Fibroblast of the aortic adventitia (primary cell): ENCODE data around the gene SCD. TPM values are rescaled to one million over a fixed set of nuclear protein-coding genes. Genes with fewer than 3 reads are reported as not detected.
A peak's percentile ranks its signal among the peaks of the same experiment; 100 is the strongest.
"Not testable (repeated sequence)": the region's sequence is repeated elsewhere in the genome, so short reads cannot be mapped to it uniquely, and the experiment has no call there.

ENCODE experiments used
- DNase-seq: peaks from one replicate; pipeline ENCODE4 v3.0.0-alpha.2; 2010; ENCODE audit warnings: low read depth
- H3K4me3 ChIP-seq: 2 replicates; pipeline ENCODE4 v1.5.1; 2011; ENCODE audit warnings: low read depth, mild to moderate bottlenecking, control low read depth, low read length, moderate library complexity
- total RNA-seq: library from RNA; depleted of rRNA; stranded (reverse); fragments of >200 nt; gene quantifications from 2 replicates; pipeline ENCODE4 v1.2.3, GENCODE V29; 2012; ENCODE audit warnings: low replicate concordance
- TF ChIP-seq, protein P1 (sequence below): IDR thresholded peaks from 2 replicates; pipeline ENCODE4 v1.5.1; 2011; ENCODE audit warnings: mild to moderate bottlenecking, low read length, control low read depth, inconsistent platforms; ENCODE audit not compliant: insufficient read depth

SCD gene
- 99.9 and 283 TPM in 2 replicates for total RNA-seq

DNA sequence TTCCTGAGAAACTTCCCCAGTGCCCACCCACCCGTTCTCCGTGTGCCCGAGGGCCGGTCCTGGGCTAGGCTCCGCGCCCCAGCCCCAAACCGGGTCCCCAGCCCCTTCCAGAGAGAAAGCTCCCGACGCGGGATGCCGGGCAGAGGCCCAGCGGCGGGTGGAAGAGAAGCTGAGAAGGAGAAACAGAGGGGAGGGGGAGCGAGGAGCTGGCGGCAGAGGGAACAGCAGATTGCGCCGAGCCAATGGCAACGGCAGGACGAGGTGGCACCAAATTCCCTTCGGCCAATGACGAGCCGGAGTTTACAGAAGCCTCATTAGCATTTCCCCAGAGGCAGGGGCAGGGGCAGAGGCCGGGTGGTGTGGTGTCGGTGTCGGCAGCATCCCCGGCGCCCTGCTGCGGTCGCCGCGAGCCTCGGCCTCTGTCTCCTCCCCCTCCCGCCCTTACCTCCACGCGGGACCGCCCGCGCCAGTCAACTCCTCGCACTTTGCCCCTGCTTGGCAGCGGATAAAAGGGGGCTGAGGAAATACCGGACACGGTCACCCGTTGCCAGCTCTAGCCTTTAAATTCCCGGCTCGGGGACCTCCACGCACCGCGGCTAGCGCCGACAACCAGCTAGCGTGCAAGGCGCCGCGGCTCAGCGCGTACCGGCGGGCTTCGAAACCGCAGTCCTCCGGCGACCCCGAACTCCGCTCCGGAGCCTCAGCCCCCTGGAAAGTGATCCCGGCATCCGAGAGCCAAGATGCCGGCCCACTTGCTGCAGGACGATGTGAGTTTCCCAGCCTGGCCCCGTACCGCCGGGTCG, at the start of gene SCD:
Gene SCD (plus strand): TSS at position 469 of the 803 bp plus-strand sequence. CDS start 272 bp downstream, at position 741.
- peak; percentile 92 for DNase-seq
- TF ChIP-seq, protein P1, sequence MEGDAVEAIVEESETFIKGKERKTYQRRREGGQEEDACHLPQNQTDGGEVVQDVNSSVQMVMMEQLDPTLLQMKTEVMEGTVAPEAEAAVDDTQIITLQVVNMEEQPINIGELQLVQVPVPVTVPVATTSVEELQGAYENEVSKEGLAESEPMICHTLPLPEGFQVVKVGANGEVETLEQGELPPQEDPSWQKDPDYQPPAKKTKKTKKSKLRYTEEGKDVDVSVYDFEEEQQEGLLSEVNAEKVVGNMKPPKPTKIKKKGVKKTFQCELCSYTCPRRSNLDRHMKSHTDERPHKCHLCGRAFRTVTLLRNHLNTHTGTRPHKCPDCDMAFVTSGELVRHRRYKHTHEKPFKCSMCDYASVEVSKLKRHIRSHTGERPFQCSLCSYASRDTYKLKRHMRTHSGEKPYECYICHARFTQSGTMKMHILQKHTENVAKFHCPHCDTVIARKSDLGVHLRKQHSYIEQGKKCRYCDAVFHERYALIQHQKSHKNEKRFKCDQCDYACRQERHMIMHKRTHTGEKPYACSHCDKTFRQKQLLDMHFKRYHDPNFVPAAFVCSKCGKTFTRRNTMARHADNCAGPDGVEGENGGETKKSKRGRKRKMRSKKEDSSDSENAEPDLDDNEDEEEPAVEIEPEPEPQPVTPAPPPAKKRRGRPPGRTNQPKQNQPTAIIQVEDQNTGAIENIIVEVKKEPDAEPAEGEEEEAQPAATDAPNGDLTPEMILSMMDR: no peak
- H3K4me3 ChIP-seq: peak within 1 kb of the TSS; percentile 88

DNA sequence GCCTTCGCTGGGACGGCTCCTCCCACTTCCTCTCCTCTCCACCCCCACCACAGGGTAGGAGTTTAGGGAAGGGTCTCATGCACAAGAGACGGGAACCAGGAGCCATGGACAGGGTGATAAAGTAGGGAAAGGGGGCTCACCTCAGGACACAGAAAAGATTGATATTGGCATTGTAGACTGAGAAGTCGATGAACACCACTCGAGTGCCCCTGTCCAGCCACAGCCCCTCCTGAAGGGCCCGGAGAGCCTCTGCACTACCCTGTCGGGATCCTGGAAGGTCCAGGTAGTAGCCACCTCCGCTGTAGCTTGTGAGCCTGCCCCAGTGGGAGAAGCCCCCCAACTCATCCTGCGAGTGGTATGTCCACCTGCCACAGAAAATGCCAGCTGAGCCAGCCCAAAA, 49.8 kb upstream of the SCD start:
- no peak for DNase-seq
- TF ChIP-seq, protein P1: no peak

DNA sequence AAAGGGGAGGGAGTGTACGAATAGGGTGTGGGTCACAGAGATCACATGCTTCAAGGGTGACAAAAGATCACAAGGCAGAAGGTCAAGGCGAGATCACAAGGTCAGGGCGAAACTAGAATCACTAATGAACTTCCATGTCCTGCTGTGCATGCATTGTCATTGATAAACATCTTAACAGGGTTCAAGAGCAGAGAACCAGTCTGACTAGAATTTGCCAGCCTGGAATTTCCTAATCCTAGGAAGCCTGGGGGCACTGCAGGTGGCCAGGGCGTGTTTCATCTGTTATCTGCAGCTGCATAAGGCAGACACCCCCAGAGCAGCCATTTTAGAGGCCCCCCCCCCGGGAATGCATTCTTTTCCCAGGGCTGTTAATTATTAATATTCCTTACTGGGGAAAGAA, 45.9 kb upstream of the SCD start:
- not testable (repeated sequence) for H3K4me3 ChIP-seq, DNase-seq

More for the DNA sequence above, 49.8 kb upstream of the SCD start:
- no peak overlapping the region for H3K4me3 ChIP-seq

DNA sequence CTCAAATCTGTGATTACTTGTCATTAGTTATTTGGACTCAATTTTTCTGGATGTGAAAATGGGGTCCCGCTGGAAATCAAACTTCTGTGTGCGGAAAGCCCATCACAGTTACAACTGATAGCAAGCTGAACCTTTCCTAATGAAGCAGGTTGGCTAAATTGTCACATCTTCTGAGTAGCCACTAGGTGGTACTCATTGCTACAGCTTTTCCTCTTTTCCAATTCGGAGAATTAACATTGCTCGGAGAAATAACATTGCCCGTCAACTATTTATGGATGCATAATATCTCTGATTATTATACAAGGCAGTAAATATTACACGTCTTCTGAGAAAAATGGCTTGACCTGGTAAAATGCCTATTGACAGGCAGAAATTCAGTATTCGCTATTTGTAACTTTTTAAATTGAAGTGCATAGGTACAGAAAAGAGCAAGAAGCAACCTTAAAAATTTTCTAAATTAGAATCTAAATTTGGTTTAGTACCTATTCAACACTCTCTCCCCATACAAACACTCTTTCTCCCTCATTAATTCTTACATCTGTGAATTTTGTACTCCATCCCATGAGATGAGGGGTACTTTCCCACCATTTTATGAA, 43.2 kb upstream of the SCD start:
- H3K4me3 ChIP-seq: no peak overlapping the region
- peak; percentile 51 for DNase-seq
- TF ChIP-seq, protein P1: peak; percentile 78

DNA sequence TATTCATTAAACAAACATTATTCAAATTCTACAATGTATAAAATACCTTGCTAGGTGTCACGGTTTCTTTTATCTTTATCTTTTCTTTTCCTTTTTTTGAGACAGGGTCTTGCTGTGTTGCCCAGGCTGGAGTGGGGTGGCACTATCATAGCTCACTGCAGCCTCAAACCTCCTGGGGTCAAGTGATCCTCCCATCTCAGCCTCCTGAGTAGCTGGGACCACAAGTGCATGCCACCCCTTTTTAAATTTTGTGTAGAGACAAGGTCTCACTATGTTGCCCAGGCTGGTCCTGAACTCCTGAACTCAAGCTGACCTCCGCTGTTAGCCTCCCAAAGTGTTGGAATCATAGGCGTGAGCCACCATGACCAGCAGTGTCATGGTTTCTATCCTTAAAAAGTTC, 42.6 kb upstream of the SCD start:
- TF ChIP-seq, protein P1: no peak
- DNase-seq: no peak
- H3K4me3 ChIP-seq: no peak overlapping the region

DNA sequence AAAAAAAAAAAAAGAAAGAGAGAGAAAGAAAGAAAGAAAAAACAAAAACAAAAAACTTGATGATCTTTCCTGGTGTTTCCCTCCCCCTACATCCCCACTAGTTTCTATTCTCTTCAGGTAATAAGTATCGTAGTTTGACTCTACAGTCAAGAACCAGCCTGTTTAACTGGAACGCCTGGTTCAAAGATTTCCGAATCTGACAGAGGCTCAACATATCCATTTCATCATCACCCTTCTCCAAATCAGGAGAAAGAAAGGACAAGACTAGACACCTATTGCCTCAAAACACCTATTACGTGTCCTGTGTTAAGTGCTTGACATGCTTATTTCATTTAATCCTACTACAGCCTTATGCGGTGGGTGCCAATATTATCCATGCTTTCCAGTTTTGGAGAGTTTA, 40.2 kb upstream of the SCD start:
- TF ChIP-seq, protein P1: no peak
- H3K4me3 ChIP-seq: no peak overlapping the region
- DNase-seq: no peak

DNA sequence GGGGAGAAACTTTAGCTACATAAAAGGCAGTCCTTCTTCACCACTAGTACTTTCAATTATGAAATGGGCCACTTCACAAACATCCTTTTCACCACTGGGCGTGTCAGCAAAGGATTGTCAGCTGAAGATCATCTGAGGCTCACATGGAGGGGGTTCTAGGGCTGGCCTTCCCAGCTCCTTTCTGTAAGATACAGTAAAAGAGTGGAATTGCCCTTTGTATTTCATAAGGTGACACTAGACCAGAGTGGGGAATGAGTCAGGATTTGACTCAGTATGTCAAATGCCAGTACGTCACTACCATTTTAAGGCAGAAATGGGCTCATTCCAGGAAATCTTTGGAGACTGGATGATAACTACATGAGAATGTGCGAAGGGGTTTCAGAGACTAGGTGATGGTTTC, 39.3 kb upstream of the SCD start:
- H3K4me3 ChIP-seq: no peak overlapping the region
- TF ChIP-seq, protein P1: no peak
- DNase-seq: peak; percentile 42
